HG02798 (cell line): Measurements from ENCODE around the gene GSS.

ENCODE experiments used
- ATAC-seq: cut with Tn5 transposase; IDR thresholded peaks from one replicate; pipeline ENCODE4 v1.9.1; 2021; ENCODE audit warnings: mild to moderate bottlenecking; ENCODE audit not compliant: unreplicated experiment, poor library complexity

Gene GSS

DNA sequence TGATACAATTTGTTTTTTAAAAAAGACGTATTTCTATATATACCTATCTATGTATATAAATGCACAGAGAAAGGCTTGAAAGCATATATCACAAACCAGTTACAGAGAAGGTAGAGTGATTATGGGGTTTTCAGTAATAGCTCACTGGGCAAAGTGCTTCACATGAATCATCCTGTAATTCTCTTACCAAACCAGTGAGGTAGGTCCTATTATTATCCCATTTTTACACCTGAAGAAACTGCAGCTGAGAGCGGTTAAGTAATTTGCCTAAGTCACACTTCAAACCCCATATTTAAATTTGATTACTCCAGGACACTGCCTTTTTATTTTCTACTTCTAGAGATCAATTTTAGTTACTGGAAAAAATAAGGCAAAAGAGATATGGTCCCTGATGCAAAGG lies 4.4 kb downstream of the GSS start:
- ATAC-seq: no peak

DNA sequence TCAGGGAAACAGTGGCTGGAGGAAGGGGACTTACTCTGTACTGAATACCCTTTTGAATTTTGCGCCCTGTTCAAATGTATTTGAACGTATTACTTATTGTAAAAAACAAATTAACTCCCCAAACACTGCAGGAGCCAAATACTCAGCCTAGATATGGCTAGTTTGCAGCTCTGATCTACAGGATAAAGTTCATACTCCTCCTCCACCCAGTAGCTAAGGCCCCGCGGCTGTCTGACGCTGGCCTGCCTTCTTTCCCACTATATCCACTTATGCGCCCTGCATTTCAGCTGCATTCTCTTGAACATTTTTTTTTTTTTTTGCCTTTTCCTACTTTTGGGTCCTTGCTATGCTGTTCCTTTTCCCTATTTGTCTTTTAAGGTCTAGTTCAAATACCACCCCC lies 6.5 kb downstream of the GSS start:
- ATAC-seq: no peak

DNA sequence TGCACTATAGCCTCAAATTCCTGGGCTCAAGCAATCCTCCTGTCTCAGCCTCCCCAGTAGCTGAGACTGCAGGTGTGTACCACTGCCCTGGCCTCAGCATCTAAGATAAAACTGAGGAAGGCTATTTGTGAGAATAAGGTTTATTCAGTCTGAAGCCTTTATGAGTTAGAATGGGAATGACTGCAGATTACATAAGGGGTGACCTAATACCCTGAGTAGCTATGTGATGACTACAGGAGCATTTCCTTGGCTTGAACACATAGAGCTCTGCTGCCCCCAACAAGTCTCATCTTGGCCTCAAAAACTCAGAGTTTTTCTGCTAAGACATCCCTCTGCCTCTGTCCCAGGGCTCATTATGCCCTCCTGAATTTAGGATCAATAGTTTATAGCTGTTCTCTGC lies 7.6 kb downstream of the GSS start:
- ATAC-seq: no peak

DNA sequence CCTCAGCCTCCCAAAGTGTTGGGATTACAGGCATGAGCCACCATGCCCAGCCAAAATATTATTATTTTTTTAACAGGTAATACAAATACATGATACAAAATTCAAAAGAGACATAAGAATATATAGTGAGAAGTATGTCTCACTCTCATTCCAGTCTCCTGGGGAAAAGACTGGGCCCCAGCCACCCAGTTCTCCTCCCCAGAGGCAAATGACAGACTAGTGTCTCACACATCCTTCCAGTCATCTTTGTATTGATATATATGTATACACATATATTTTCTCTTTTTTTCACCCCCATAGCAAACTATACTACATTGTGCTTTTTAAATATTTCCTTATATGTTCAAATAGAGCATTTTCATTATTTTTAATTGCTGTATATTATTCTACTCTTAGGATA lies 8.3 kb downstream of the GSS start:
- no peak for ATAC-seq

DNA sequence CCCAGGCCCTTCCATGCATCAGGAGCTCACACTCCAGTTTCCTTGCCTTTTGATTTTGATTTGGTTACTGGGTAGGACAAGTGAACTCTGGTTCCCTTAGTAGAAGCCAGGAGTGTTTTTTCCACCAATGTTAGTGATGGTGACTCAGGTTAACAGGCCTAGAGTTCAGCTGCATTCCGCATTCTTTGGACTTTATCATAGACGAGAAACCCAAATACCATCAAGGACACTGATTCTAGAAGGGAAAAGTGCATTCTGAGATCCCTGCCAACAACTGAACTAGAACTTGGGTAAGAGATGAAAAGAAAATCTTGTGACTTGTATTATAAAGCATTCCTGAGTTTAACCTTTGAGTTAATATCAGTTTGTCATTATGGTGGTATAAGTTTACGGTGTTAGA lies 8.9 kb downstream of the GSS start:
- ATAC-seq: no peak

DNA sequence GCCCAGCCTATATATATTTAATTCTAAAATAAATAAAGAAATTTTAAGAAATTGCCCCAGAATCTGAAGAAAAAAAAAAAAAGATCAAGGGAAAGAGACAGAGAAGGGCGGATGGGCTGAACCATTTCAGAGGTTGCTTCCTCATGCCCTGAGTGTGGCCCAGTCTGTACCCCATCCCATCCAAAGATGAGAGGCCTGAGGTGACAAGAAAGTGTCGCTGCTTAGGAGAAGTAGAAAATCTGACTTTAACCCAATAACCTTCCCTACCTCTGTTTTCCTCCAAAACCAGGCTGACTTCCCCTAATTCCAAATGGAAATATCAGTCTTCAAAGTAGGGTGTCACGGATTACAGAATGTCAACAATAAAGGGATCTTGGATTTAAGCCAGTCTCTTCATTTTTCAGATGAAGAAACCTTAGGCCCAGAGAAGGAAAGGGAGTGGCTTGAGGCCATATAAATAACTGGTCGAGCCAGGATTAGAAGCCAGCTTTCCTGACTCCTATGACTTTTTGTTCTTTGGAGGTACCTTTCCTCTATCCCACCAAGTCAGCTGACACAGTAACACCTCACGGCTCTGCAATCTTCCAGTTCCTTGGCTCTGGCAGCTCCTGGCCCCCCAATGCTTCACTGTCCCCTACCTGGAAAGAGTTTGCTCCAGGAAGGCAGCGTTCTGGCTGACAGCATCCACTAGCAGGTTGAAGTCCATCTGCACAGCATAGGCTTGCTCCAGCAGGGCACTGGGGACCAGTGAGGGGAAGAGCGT lies 10.1 kb downstream of the GSS start:
- ATAC-seq: no peak

DNA sequence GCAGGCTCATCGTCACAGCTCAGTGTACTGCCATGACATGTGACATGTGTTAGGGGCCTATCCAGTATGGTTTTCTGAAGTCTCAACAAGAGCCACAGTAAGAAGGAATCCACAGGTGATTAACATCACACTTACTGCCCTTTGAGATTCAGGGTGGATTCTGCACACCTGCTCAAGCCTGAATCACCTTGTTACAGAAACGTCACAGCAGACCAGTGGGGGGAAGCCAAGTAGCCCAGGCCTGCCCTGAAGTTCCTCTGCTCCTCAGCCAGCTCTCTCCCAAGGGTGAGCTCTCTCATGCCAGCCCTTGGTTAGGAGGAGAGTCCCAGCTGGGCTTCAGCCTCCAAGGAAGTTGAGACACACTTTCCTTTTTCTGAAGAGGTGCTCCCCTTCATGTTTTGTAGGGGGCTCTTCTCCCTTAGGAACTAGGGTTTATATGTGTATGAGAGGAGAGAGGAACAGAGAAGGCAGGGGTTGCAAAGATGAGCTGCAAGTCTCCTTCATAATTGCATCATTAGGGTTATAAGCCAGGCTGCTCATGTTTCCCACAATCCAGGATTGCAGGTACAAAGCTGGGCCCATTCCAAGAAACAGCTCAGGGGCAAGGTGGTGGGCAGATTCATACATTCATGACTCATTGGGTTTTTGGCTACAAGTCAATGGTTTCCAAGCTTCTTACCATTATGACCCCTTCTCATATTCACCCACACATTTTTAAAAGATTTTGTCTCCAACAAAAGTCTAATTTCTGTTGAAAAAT lies 11.6 kb downstream of the GSS start:
- no peak for ATAC-seq

DNA sequence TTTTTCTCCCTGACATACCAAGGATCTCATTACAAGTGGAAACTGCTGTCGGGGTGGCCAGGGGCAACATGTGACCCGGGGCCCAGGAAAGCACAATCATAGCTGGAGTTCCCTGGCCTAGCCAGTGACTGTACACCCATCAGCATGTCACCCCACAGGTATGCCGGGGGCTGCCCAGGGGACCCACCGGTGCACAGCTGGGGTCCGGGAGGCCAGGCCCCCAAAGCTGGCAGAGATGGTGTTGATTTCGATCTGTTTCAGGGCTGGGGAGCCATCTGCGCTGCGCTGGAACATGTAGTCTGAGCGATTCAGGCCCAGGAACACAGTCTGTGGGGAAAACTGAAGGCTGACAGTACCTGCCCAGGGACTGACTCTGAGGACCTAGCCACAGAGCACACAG lies 13.3 kb downstream of the GSS start:
- ATAC-seq: no peak

DNA sequence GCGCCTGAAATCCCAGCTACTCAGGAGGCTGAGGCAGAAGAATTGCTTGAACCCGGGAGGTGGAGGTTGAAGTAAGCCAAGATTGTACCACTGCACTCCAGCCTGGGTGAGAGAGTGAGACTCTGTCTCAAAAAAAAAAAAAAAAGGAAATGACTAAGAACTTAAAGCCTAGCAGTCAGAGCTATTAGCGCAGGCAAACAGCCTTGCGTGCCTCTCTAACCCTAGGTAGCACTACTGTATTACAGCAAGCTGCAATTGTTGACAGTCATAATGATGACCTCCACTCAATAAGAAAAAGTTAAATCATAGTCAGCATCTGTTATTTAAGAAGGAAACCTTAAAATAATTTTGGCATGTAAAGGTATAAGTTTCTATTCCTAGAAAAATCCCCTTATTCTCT lies 14.4 kb downstream of the GSS start:
- no peak for ATAC-seq

DNA sequence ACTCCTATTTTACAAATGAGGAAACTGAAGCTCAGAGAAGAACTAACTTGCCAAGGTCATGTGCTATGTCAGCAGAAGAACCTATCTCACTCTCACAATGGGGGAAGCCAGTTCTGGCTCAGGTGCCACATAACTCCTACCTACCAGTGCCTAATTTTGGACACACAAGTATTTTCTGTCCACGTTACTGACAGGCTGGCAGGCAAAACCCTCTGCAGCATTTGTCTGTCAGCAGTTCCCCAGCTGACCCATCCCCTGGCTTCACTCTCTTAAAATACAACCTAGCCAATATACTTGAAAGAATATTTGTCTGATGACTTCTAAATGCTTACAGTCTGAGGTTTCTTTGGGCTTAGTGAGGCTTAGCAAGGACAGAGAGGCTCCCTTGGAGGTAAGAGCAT lies 15.5 kb downstream of the GSS start:
- ATAC-seq: no peak

DNA sequence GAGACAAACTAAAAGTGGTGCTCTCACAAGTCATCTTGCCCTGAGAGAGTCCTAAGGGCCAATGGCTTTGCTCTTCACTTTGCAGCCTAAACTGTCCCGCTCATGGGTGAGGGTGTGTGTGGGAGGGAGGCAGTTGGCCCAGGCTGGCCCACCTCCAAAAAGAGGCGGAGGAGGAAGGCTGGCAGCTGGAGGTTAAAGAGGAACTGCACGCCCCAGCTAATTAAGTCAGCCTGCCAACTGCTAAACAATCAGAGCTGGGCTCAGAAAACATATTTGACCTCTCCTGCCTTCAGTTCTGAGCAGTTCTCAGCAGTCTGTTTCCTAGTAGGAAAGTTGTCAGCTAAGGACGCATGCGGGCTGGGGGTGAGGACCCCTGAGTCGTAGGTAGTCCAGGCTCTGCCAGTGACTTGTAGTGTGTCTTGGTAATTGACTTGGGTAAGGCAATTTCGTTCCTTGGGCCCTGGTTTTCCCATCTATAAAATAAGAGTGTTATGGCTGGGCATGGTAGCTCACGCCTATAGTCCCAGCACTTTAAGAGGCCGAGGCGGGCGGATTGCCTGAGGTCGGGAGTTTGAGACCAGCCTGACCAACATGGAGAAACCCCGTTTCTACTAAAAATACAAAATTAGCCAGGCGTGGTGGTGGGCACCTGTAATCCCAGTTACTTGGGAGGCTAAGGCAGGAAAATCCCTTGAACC lies 17.0 kb downstream of the GSS start:
- ATAC-seq: no peak

DNA sequence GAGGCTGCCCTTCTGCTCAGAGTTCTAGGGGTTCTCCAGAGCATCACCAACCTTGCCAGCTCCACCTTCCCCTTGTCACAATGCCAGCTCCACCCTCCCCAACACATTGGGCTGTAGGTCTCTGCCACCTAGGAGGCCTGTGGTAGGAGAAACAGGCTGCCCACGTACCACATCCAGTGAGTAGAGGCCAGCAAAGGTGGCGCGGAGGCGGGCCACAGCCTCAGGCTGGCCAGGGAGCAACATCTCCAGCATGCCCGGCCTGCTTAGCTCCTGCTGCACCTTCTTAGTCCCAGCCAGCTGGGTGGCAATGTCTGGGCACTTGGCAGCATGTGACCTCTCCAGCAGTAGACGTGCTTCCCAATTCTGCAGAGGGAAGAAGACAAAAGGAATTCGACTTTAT lies 23.8 kb downstream of the GSS start:
- no peak for ATAC-seq

DNA sequence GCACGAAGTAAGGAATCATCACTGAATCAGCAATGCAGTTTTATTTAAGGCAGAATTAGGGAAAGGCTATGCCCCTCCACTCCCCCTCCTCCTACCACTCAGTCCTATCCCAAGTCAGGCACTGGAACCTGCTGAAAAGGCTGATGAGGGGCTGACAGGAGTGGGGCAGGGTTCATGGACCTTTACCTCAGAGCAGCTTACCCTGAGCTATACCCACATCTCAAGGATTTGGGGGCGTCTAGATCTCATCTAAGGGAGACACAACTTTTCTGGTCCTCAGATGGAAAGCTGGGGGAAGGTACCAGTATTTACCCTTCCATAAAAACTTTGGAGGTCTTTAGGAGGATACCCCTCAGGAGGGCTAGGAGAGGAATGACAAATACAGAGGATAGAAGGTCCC lies 27.2 kb downstream of the GSS start:
- ATAC-seq: no peak

DNA sequence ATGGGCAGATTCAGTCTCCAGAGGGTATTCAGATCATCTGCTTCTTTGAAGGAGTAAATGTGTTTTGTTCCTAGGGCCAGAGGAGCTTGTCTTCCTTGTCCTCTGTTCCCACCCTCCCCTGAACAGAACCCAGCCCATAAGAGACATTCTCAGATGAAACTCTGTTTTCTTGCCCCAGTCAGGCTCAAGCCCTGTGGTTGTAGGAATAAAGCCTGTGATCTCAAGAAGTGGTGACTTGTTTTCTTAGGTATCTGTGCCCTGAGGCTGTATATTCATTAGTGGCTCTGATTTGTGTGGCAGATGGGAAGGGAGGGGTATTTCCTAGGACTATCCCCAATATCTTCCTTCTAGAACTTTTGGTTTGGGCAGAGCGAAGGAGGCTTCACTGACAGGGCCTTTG lies 27.9 kb downstream of the GSS start:
- no peak for ATAC-seq

DNA sequence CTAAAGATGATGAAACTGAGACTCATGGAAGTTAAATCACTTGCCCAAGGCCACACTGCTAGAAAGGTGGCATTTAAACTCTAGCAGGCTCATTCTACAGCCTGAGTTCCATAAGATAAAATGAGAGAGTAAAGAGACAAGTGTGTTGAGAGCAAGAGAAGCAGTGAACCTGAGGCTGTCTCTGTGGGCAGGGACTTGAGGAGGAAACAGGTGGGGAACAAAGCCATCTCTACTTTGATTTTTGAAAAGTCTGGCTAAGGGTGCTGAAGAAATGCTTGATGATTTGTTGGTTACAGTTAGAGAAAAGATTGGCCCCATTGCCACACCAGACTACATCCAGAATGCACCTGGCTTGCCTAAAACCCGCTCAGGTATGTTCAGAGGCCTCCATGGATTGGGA lies 29.0 kb downstream of the GSS start:
- ATAC-seq: no peak

DNA sequence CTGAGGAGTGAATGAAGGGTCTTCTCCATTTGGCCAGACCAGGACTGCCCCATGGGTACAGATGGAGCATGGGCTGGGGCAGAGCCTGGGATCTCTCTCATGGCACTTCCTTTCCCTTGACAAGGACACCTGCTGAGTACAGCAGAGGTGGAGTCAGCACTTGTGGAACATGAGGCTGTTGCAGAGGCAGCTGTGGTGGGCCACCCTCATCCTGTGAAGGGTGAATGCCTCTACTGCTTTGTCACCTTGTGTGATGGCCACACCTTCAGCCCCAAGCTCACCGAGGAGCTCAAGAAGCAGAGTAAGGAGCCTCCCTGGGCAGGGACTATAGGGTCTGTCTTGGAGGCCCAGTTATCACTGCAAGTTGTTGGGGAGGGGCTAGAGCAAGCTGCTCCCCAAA lies 29.6 kb downstream of the GSS start:
- ATAC-seq: no peak

DNA sequence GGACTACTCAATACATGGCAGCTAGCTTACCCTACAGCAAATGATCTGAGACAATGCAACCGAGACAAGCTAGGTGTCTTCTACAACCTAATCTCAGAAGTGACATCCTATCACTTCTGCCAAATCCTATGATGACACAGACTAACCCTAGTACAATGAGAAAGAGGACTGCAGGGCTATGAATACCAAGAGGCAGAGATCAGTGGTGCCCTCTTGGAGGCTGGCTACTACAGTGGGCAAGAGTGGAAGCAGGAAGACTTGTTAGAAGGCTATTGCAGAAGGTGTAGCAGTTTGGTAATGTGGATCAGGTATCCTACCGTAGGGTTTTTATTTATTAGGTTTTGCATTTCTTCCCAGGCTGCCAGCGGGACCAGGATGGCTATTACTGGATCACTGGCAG lies 30.3 kb downstream of the GSS start:
- no peak for ATAC-seq

DNA sequence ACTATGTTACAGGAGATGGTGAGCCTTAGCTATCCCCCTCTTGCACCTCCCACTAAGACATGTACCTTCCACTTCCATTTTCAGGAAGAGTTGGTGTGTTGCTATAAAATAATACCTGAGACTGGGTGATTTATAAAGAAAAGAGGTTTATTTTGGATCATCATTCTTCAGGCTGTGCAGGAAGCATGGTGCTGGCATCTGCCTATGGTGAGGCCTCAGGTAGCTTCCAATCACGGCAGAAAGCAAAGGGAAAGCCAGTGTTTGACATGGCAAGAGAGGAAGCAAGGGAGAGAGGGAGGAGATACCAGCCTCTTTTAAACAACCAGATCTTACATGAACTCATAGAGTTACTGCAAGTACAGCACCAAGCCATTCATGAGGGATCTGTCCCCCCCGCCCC lies 32.2 kb downstream of the GSS start:
- no peak for ATAC-seq

DNA sequence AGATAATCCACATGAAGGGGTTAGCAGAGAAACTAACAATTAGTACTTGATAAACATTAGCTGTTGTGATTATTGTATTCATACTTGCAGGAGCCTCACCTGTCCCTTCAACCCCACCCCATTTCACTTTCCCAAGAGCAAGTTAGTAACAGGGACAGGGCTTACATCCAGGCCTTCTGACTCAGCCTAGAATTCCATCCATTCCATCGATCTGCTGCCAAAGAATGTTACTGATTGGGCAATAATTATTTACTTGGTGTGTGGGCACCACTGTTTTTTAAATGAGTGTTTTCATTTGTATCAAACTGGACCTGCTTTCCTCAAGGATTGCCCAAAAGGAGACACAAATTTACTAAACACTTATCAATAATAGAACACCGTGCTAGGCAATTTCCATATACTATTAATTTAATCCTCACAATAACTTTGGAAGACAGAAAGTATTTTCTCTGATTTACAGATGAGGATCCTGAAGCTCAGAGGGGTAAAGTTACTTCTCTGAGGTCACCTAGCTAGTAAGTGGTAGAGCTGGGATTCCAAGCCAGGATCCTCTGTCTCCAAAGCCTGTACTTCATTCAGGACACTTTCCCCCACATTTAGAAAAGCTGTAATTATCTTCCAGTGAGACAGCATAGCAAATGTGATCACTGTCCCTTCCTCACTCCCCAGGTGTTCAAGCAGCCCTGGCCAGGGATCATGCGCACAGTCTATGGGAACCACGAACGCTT lies 32.8 kb downstream of the GSS start:
- no peak for ATAC-seq

DNA sequence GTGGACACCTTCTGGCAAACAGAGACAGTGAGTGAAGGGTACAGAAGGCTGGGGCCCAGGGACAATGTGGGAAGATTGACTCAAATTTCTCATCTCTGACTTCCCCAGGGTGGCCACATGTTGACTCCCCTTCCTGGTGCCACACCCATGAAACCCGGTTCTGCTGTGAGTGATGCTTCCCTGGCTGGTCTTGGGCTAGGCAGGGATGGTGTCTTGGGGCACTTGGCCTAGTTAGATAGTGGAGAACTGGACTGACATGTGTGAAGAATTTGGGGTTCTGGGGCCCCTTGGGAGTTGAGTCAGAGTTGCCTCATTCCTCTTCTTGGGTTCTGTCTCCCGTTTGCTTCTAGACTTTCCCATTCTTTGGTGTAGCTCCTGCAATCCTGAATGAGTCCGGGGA lies 34.2 kb downstream of the GSS start:
- no peak for ATAC-seq

DNA sequence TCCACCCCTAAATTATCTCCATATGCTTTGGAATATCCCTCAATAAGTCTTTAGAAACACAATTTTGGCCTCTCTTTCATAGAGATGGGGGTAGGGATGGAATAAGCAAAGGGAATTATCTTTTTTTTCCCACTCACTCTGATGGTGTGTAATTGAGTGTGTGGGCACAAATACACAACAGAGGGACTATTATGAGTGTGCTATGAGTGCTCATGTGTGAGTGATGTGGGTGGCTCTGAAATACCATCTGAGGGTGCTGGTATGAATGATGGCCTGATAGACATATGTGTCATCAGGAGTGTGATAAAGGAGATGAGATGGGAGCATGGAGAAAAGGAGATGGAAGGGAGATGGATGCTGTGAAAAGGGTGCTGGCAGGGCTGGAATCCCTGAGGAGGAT lies 35.6 kb downstream of the GSS start:
- ATAC-seq: no peak
